SK-N-SH (cell line): ENCODE measurements around the gene XXYLT1. TPM values are rescaled to one million over a fixed set of nuclear protein-coding genes. Genes with fewer than 3 reads are reported as not detected.

Experiments
- CTCF ChIA-PET: fragments of 300-600, 350-600 bp; formaldehyde crosslinking; extraction: SDS; loops from one replicate; lab custom pipeline; 2021; lab: Yijun Ruan, JAX
- POLR2A ChIA-PET: fragments of 350-600 bp; sonication (Branson Sonifier 250); formaldehyde crosslinking; extraction: SDS; loops from one replicate; lab custom pipeline; 2020; ENCODE audit warnings: antibody characterized with exemption, inconsistent platforms; lab: Yijun Ruan, JAX
- DNase-seq: peaks from one replicate; pipeline ENCODE4 v3.0.0; 2012
- H2AFZ ChIP-seq: fragments of 200-600 bp; sonication (generic); 2 replicates; pipeline ENCODE4 v1.8.1; 2016; ENCODE audit warnings: antibody characterized with exemption, mild to moderate bottlenecking, low read depth
- H3F3A ChIP-seq: fragments of 200-600 bp; sonication (generic); replicated peaks from 2 replicates; pipeline ENCODE3; 2016; ENCODE audit warnings: antibody characterized with exemption, mild to moderate bottlenecking; ENCODE audit not compliant: insufficient read depth
- H3K27ac ChIP-seq, 2 experiments: fragments of 200-500 bp in 1 of 2; fragments of 200-600 bp in 1 of 2; sonication (Bioruptor generic) in 1 of 2; sonication (generic), shearing (Covaris generic) in 1 of 2; 2 replicates each; pipeline versions ENCODE4 v1.5.1 to v1.6.1; 2014 to 2016; ENCODE audit warnings: low read depth in 2 of 2, inconsistent platforms in 1 of 2, low read length in 1 of 2, mild to moderate bottlenecking in 1 of 2, mixed read lengths in 1 of 2
- H3K27me3 ChIP-seq: fragments of 200-600 bp; sonication (generic), shearing (Covaris generic); 2 replicates; pipeline ENCODE4 v1.6.1; 2016; ENCODE audit warnings: mixed run types; ENCODE audit not compliant: insufficient read depth
- H3K36me3 ChIP-seq, 2 experiments: fragments of 200-500 bp in 1 of 2; fragments of 200-600 bp in 1 of 2; sonication (Bioruptor generic) in 1 of 2; sonication (generic) in 1 of 2; replicated peaks in 1 of 2; 2 replicates each; pipeline versions ENCODE3 to v1.5.1; 2014 to 2016; ENCODE audit warnings: low read length in 1 of 2, mild to moderate bottlenecking in 1 of 2; ENCODE audit not compliant: insufficient read depth in 2 of 2, control insufficient read depth in 1 of 2
- H3K4me1 ChIP-seq, 2 experiments: fragments of 200-500 bp in 1 of 2; fragments of 200-600 bp in 1 of 2; sonication (Bioruptor generic) in 1 of 2; sonication (generic), shearing (Covaris generic) in 1 of 2; 2 replicates each; pipeline versions ENCODE4 v1.5.1 to v1.6.1; 2014 to 2016; ENCODE audit warnings: low read depth in 1 of 2, low read length in 1 of 2, mixed run types in 1 of 2; ENCODE audit not compliant: insufficient read depth in 2 of 2, control insufficient read depth in 1 of 2
- H3K4me2 ChIP-seq: fragments of 200-600 bp; sonication (generic), shearing (Covaris generic); 2 replicates; pipeline ENCODE4 v1.6.1; 2017; ENCODE audit warnings: mixed run types
- H3K4me3 ChIP-seq, 2 experiments: fragments of 200-500 bp in 1 of 2; fragments of 200-600 bp in 1 of 2; sonication (Bioruptor generic) in 1 of 2; sonication (generic), shearing (Covaris generic) in 1 of 2; 2 replicates each; pipeline versions ENCODE4 v1.5.1 to v1.8.1; 2014 to 2016; ENCODE audit warnings: low read depth in 2 of 2, inconsistent platforms in 1 of 2, low read length in 1 of 2, mild to moderate bottlenecking in 1 of 2, mixed read lengths in 1 of 2, moderate library complexity in 1 of 2
- H3K79me2 ChIP-seq: fragments of 200-600 bp; sonication (generic); 2 replicates; pipeline ENCODE4 v1.8.1; 2017; ENCODE audit warnings: mild to moderate bottlenecking; ENCODE audit not compliant: insufficient read depth
- H3K9ac ChIP-seq: fragments of 200-600 bp; sonication (generic); 2 replicates; pipeline ENCODE4 v1.6.1; 2017; ENCODE audit warnings: mixed run types
- H3K9me2 ChIP-seq: fragments of 200-600 bp; sonication (generic); 2 replicates; pipeline ENCODE4 v1.6.1; 2017; ENCODE audit warnings: mixed run types
- H3K9me3 ChIP-seq: fragments of 200-600 bp; sonication (generic); 2 replicates; pipeline ENCODE4 v1.6.1; 2017; ENCODE audit warnings: mixed run types, mild to moderate bottlenecking, moderate library complexity
- H4K20me1 ChIP-seq: fragments of 200-600 bp; sonication (generic); 2 replicates; pipeline ENCODE4 v1.6.1; 2017; ENCODE audit warnings: mild to moderate bottlenecking, mixed run types; ENCODE audit not compliant: insufficient read depth
- ELF1 ChIP-seq: IDR thresholded peaks from 2 replicates; pipeline ENCODE4 v1.4.0; 2012
- EP300 ChIP-seq, 2 experiments: IDR thresholded peaks; 2 replicates each; pipeline versions ENCODE4 v1.4.0 to v1.6.1; 2012; ENCODE audit warnings: borderline replicate concordance in 1 of 2, low read depth in 1 of 2, low read length in 1 of 2
- FOXJ3 ChIP-seq: sonication (generic); formaldehyde crosslinking; IDR thresholded peaks from 2 replicates; pipeline ENCODE4 v1.5.1; 2020; ENCODE audit warnings: mild to moderate bottlenecking, missing genetic modification reagents
- NFIC ChIP-seq: IDR thresholded peaks from 2 replicates; pipeline ENCODE4 v1.4.0; 2012; ENCODE audit warnings: borderline replicate concordance
- NRF1 ChIP-seq: IDR thresholded peaks from 2 replicates; pipeline ENCODE4 v1.6.1; 2012; ENCODE audit warnings: low read depth, mild to moderate bottlenecking, low read length
- POLR2AphosphoS5 ChIP-seq: IDR thresholded peaks from 2 replicates; pipeline ENCODE4 v1.6.1; 2012; ENCODE audit warnings: low read depth, low read length
- SMC3 ChIP-seq: IDR thresholded peaks from 2 replicates; pipeline ENCODE4 v1.6.1; 2012; ENCODE audit warnings: low read depth, low read length, improper control_type of control experiment
- TAF1 ChIP-seq: IDR thresholded peaks from 2 replicates; pipeline ENCODE4 v1.6.1; 2012; ENCODE audit warnings: low read depth, mild to moderate bottlenecking, low read length, moderate library complexity, borderline replicate concordance
- TCF12 ChIP-seq: IDR thresholded peaks from 2 replicates; pipeline ENCODE4 v1.4.0; 2012
- TEAD4 ChIP-seq: IDR thresholded peaks from 2 replicates; pipeline ENCODE4 v1.4.0; 2012; ENCODE audit warnings: mild to moderate bottlenecking, borderline replicate concordance; ENCODE audit not compliant: insufficient read depth
- WGBS: methylation state at CpG from one replicate; pipeline ENCODE4 v1.1.6; 2017; ENCODE audit warnings: low lambda C conversion rate; 5-methylcytosine and 5-hydroxymethylcytosine counted together
- polyA plus RNA-seq, 3 experiments: library from polyadenylated mRNA; depleted of rRNA; stranded (reverse); fragments of >200 nt; gene quantifications; 2 replicates each; pipeline ENCODE4 v1.2.3, GENCODE V29; 2012
- TF ChIP-seq, protein P1 (sequence below): IDR thresholded peaks from 2 replicates; pipeline ENCODE4 v1.4.0; 2012; ENCODE audit warnings: low read depth
- TF ChIP-seq, protein P2 (sequence below): IDR thresholded peaks from 2 replicates; pipeline ENCODE4 v1.4.0; 2012; ENCODE audit warnings: low read depth, borderline replicate concordance
- TF ChIP-seq, protein P3 (sequence below): IDR thresholded peaks from 2 replicates; pipeline ENCODE4 v1.6.1; 2012; ENCODE audit warnings: mild to moderate bottlenecking, low read depth, low read length, moderate library complexity

Gene XXYLT1
- polyA plus RNA-seq, 1 of the 3 experiments (the other 2 are of a cell fraction): 22.6 TPM

DNA sequence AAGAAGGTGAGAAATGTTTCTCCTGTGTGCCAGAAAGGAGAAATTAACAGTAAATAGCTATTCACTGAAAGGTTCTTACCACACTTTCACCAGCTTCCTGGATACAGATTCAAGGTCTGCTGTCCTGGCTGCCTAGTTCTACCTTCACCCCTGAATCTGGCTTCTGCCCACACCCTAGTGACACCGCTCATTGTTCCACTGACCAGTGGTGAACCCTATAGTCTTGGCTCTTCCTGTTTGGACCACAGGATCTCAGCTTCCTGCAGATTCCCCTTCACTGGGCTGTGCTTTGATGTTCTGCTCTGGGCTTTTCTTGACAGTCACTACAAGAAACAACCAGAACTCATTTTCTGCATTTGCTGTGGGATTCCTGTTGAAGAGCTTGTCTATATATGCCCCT, 250.0 kb downstream of the XXYLT1 start:
- Histone ChIP-seq H4K20me1 (no peaks in the 10 kb centered on the region), H3K36me3 (no peaks in the 10 kb centered on the region), H3K4me3 (no peak overlapping the region), H3K9me2 (no peaks in the 10 kb centered on the region), H3K9me3 (no peaks in the 10 kb centered on the region), H3K4me1 (peaks cover 0 to 8% of the 10 kb centered on the region in 2 experiments; a peak in 1 of 4 replicates), H3K79me2 (no peaks in the 10 kb centered on the region), H3K9ac (no peak overlapping the region), H3F3A (no peaks in the 10 kb centered on the region), H2AFZ (no peak overlapping the region), H3K27ac (no peak overlapping the region), H3K4me2 (no peak overlapping the region), H3K27me3 (peaks cover 20% of the 10 kb centered on the region; the same call in 1 of the 2 replicates)
- POLR2A ChIA-PET: no interaction called here
- no peak for DNase-seq
- WGBS: 75% methylated on average over 1 of the region's 1 CpG
- no peak for TF ChIP-seq TCF12
- no peak for TF ChIP-seq ELF1
- TF ChIP-seq TEAD4: no peak
- TF ChIP-seq POLR2AphosphoS5: no peak
- CTCF ChIA-PET: interaction anchor here (0.6 to 1.4 kb wide), 2 partner anchors 54 to 152 kb away, joined by 3 read pairs; no protein-coding TSS in a partner anchor

DNA sequence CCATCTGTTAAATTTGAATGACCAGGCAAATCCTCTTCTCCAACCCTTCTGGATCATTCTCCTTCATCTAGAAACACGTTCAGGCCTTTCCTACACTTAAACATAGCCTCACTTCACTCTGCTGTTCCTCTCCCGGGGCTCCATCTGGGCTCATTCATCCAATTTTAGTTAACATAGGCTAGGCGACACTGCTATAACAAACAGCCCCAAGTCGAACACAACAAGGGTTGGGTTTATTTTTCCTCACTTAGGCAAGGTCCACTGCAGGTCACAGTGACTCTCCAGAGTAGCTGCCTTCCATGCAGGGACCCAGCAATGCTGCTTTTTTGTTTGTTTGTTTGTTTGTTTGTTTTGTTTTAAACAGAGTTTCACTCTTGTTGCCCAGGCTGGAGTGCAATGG, 250.8 kb downstream of the XXYLT1 start:
- Histone ChIP-seq H3K4me2 (no peak overlapping the region), H3K4me1 (peaks cover 0 to 1% of the 10 kb centered on the region in 2 experiments; a peak in 1 of 4 replicates), H3F3A (no peaks in the 10 kb centered on the region), H4K20me1 (no peaks in the 10 kb centered on the region), H3K9ac (no peak overlapping the region), H3K9me3 (no peaks in the 10 kb centered on the region), H3K36me3 (no peaks in the 10 kb centered on the region), H3K27ac (no peak overlapping the region), H3K27me3 (peaks cover 20% of the 10 kb centered on the region; the same call in 1 of the 2 replicates), H3K9me2 (no peaks in the 10 kb centered on the region), H2AFZ (no peak overlapping the region), H3K79me2 (no peaks in the 10 kb centered on the region), H3K4me3 (no peak overlapping the region)
- POLR2A ChIA-PET: no interaction called here
- TF ChIP-seq, protein P1, sequence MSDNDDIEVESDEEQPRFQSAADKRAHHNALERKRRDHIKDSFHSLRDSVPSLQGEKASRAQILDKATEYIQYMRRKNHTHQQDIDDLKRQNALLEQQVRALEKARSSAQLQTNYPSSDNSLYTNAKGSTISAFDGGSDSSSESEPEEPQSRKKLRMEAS: no peak
- TF ChIP-seq, protein P2, sequence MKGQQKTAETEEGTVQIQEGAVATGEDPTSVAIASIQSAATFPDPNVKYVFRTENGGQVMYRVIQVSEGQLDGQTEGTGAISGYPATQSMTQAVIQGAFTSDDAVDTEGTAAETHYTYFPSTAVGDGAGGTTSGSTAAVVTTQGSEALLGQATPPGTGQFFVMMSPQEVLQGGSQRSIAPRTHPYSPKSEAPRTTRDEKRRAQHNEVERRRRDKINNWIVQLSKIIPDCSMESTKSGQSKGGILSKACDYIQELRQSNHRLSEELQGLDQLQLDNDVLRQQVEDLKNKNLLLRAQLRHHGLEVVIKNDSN: no peak
- no peak for TF ChIP-seq TCF12
- TF ChIP-seq TAF1: no peak
- TF ChIP-seq, protein P3, sequence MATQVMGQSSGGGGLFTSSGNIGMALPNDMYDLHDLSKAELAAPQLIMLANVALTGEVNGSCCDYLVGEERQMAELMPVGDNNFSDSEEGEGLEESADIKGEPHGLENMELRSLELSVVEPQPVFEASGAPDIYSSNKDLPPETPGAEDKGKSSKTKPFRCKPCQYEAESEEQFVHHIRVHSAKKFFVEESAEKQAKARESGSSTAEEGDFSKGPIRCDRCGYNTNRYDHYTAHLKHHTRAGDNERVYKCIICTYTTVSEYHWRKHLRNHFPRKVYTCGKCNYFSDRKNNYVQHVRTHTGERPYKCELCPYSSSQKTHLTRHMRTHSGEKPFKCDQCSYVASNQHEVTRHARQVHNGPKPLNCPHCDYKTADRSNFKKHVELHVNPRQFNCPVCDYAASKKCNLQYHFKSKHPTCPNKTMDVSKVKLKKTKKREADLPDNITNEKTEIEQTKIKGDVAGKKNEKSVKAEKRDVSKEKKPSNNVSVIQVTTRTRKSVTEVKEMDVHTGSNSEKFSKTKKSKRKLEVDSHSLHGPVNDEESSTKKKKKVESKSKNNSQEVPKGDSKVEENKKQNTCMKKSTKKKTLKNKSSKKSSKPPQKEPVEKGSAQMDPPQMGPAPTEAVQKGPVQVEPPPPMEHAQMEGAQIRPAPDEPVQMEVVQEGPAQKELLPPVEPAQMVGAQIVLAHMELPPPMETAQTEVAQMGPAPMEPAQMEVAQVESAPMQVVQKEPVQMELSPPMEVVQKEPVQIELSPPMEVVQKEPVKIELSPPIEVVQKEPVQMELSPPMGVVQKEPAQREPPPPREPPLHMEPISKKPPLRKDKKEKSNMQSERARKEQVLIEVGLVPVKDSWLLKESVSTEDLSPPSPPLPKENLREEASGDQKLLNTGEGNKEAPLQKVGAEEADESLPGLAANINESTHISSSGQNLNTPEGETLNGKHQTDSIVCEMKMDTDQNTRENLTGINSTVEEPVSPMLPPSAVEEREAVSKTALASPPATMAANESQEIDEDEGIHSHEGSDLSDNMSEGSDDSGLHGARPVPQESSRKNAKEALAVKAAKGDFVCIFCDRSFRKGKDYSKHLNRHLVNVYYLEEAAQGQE: no peak
- no peak for TF ChIP-seq FOXJ3
- TF ChIP-seq SMC3: no peak
- no peak for TF ChIP-seq NFIC
- TF ChIP-seq NRF1: no peak
- no peak for TF ChIP-seq EP300 (IDR thresholded peaks at IDR 0.05; ENCODE audit: borderline replicate concordance in 1 of 2, low read depth in 1 of 2, low read length in 1 of 2)
- TF ChIP-seq TEAD4: no peak
- CTCF ChIA-PET: no interaction called here
- 42% methylated on average over 4 of the region's 4 CpGs for WGBS
- no peak for DNase-seq
